ENCODE measurements around the gene ARPP21. TPM values are rescaled to one million over a fixed set of nuclear protein-coding genes. Genes with fewer than 3 reads are reported as not detected.

The ARPP21 gene
- total and polyA plus RNA-seq, 2 donors (not counting 3 experiments of a cell fraction or from before 2014, with no cell fraction given): not detected

GRCh38 chr3:35772381-35773015 is 133.2 kb downstream of the ARPP21 start:
- H3K27ac ChIP-seq (ENCODE audit: insufficient read depth, low read depth, low read length): no peak overlapping the region
- ChIA-PET CTCF (interaction anchor here (0.6 to 1.6 kb wide), 3 partner anchors 11 to 1179 kb away, joined by 3 to 4 read pairs (median 4); no protein-coding TSS in a partner anchor), POLR2A (no interaction called here)
- H3K4me2 ChIP-seq (ENCODE audit: insufficient read depth, low read length): no peak overlapping the region
- H4K20me1 ChIP-seq (replicated peaks; ENCODE audit: control insufficient read depth, extremely low read depth, insufficient read depth, low read length): no peaks in the 10 kb centered on the region
- TF ChIP-seq, protein P1, sequence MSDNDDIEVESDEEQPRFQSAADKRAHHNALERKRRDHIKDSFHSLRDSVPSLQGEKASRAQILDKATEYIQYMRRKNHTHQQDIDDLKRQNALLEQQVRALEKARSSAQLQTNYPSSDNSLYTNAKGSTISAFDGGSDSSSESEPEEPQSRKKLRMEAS (IDR thresholded peaks at IDR 0.05; ENCODE audit: insufficient read depth, insufficient read length): no peak
- TF ChIP-seq POLR2AphosphoS5 (IDR thresholded peaks at IDR 0.05; ENCODE audit: insufficient read depth, low read depth, low read length): no peak
- TF ChIP-seq CTCF (IDR thresholded peaks at IDR 0.05; ENCODE audit: extremely low read depth in 1 of 2, insufficient read depth in 1 of 2, low read depth in 1 of 2, low read length in 2 of 2): no peak
- TF ChIP-seq JUN (IDR thresholded peaks at IDR 0.05; ENCODE audit: borderline replicate concordance, insufficient read depth, insufficient read length, low read depth): no peak
- TF ChIP-seq GATA2 (IDR thresholded peaks at IDR 0.05; ENCODE audit: insufficient read depth, insufficient read length, low read depth, low read length): no peak
- no peak for TF ChIP-seq FOS (IDR thresholded peaks at IDR 0.05; ENCODE audit: borderline replicate concordance, insufficient read depth, low read length)
- no peak for TF ChIP-seq EZH2 (IDR thresholded peaks at IDR 0.05; ENCODE audit: borderline replicate concordance, low read depth, low read length, severe bottlenecking)
- TF ChIP-seq POLR2A (IDR thresholded peaks at IDR 0.05; ENCODE audit: low read depth, low read length): no peak
- TF ChIP-seq MYC (IDR thresholded peaks at IDR 0.05; ENCODE audit: low read depth, low read length): no peak
- FAIRE-seq: no peak
- no peaks in the 10 kb centered on the region for H3K79me2 ChIP-seq (ENCODE audit: control insufficient read depth, insufficient read depth, low read length)
- no peak overlapping the region for H3K9ac ChIP-seq (replicated peaks; ENCODE audit: extremely low read depth, insufficient read depth, low read length)
- H3K4me1 ChIP-seq (ENCODE audit: control insufficient read depth, extremely low read depth, insufficient read depth, low read length): no peaks in the 10 kb centered on the region
- no peak for DNase-seq (ENCODE audit: low read depth, low spot score)
- no peaks in the 10 kb centered on the region for H3K36me3 ChIP-seq (ENCODE audit: control insufficient read depth in 2 of 2, extremely low read depth in 1 of 2, insufficient read depth in 2 of 2, low read length in 2 of 2)
- H3K9me1 ChIP-seq (replicated peaks; ENCODE audit: control insufficient read depth, extremely low read depth, insufficient read depth, low read length): no peaks in the 10 kb centered on the region
- no peaks in the 10 kb centered on the region for H3K9me3 ChIP-seq (replicated peaks; ENCODE audit: control insufficient read depth, insufficient read depth, low read length)
- intact Hi-C loops (cut with micrococcal nuclease): no loop called here
- H3K4me3 ChIP-seq (replicated peaks in 1 of 3; ENCODE audit: insufficient read depth in 1 of 3, low read depth in 1 of 3, low read length in 3 of 3): no peak overlapping the region
- no TSS peak for BruUV-seq (replicated peaks)
- H3K27me3 ChIP-seq (ENCODE audit: control insufficient read depth in 2 of 2, insufficient read depth in 2 of 2, low read length in 2 of 2): peaks cover 0 to 2% of the 10 kb centered on the region in 2 experiments
- no peak overlapping the region for H2AFZ ChIP-seq (ENCODE audit: low read depth, low read length)
- dilution Hi-C loops (cut with MboI; ENCODE audit: extremely low pct_ligation_motif_present, low sequenced_read_pairs): no loop called here

All from endothelial cell of umbilical vein (primary cell).